ENCODE results near the gene MINDY4B. TPM values are rescaled to one million over a fixed set of nuclear protein-coding genes. Genes with fewer than 3 reads are reported as not detected.
"Not testable (repeated sequence)": the region's sequence is repeated elsewhere in the genome, so short reads cannot be mapped to it uniquely, and the experiment has no call there.

The MINDY4B gene
- total RNA-seq, 3 donors from 2014 or later, result not detected

DNA sequence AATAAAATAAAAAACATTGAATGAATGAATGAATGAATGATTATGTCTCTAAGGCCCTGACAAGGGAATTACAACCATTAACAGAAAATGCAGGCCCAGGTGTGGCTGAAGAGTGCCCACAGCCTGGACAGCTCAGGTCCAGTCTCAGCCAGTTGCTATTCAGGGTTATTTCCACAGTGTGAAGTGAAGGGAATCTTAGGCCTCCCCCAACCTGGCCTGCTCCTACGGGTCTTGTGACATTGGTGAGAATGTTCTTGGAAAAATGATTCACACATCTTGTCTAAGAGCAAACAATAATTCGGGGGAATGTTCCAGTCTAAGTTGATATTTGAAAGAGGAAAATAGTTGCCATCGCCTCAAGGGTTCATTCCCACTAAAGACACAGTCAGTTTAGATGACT, 37.0 kb downstream of the MINDY4B start:
- TF ChIP-seq, protein P1, sequence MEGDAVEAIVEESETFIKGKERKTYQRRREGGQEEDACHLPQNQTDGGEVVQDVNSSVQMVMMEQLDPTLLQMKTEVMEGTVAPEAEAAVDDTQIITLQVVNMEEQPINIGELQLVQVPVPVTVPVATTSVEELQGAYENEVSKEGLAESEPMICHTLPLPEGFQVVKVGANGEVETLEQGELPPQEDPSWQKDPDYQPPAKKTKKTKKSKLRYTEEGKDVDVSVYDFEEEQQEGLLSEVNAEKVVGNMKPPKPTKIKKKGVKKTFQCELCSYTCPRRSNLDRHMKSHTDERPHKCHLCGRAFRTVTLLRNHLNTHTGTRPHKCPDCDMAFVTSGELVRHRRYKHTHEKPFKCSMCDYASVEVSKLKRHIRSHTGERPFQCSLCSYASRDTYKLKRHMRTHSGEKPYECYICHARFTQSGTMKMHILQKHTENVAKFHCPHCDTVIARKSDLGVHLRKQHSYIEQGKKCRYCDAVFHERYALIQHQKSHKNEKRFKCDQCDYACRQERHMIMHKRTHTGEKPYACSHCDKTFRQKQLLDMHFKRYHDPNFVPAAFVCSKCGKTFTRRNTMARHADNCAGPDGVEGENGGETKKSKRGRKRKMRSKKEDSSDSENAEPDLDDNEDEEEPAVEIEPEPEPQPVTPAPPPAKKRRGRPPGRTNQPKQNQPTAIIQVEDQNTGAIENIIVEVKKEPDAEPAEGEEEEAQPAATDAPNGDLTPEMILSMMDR (IDR thresholded peaks at IDR 0.05), result no peak
- ATAC-seq (no peak), DNase-seq (no peak)
- H3K9me3 ChIP-seq, result no peaks in the 10 kb centered on the region
- H3K4me3 ChIP-seq, result no peak overlapping the region
- no peaks in the 10 kb centered on the region for H3K36me3 ChIP-seq (ENCODE audit: low read depth)
- no peaks in the 10 kb centered on the region for H3K4me1 ChIP-seq (ENCODE audit: low read depth)
- intact Hi-C loops (cut with DNase I, micrococcal nuclease), result loop anchor here (5.0 to 10.0 kb wide), 2 partner anchors 73 to 146 kb away; no protein-coding TSS in a partner anchor

DNA sequence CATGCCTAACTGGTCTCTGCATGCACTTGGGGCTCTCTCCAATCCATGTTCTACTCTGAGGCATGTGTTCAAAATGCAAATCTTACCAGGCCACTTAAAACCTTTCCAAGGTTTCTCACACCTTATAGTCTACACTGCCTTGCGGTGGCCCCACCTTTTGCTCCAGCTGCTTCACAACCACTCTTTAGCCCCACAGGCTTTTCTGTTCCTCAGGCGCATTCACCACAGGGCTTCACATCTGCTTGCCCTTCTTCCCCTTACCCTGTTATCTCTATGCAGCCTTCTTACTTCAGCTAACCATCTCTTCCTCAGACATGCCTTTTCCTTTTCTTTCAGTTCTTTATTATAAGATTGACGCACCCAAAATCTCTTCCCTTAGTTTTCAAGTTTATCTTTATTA, 37.8 kb downstream of the MINDY4B start:
- TF ChIP-seq, protein P1 (IDR thresholded peaks at IDR 0.05), result no peak
- ATAC-seq (no peak), DNase-seq (no peak)
- Histone ChIP-seq H3K9me3 (no peaks in the 10 kb centered on the region), H3K36me3 (ENCODE audit: low read depth) (no peaks in the 10 kb centered on the region), H3K4me1 (ENCODE audit: low read depth) (no peaks in the 10 kb centered on the region), H3K4me3 (no peak overlapping the region)
- intact Hi-C loops (cut with DNase I, micrococcal nuclease), result loop anchor here (5.0 to 10.0 kb wide), 2 partner anchors 73 to 145 kb away; no protein-coding TSS in a partner anchor

DNA sequence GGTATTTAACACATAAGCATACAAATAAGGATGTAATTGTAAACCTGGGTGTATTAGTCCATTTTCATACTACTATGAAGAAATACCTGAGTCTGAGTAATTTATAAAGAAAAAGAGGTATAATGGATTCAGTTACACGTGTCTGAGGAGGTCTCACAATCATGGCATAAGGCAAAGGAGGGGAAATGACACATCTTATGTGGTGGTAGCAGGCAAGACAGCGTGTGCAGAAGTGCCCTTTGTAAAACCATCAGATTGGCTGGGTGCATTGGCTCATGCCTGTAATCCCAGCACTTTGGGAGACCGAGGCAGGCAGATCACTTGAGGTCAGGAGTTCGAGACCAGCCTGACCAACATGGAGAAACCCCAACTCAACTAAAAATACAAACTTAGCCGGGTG, 41.3 kb downstream of the MINDY4B start:
- not testable (repeated sequence) for H3K36me3 ChIP-seq (ENCODE audit: low read depth); ATAC-seq; H3K9me3 ChIP-seq; H3K4me1 ChIP-seq (ENCODE audit: low read depth); H3K4me3 ChIP-seq; DNase-seq
- intact Hi-C loops (cut with DNase I, micrococcal nuclease), result loop anchor here in 1 of 2 donors (2.0 to 10.0 kb wide), 2 partner anchors 69 to 145 kb away; no protein-coding TSS in a partner anchor

DNA sequence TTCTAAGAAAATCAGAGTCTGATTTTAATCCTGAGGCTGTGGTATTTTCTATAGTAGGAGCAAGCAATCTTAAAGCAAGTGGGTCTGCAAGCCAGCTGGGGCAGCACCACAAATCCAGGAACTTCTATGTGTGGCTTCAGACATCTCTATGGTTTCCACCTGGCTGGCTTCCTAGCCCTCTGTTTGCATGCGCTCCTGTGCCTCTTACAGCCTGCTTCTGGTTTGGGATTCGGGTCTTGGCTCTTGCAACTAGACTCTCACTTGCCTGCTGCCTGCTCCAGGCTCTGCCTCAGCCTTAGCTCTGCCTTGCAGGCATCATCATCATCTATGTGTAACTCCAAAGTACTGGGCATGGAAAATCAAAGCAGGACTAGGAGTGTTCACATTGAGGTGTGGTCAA, 43.4 kb downstream of the MINDY4B start:
- no peak for ATAC-seq
- no peak overlapping the region for H3K4me3 ChIP-seq
- intact Hi-C loops (cut with DNase I, micrococcal nuclease), result loop anchor here in 1 of 2 donors (10.0 kb wide), 1 partner anchor 67 kb away; no protein-coding TSS in a partner anchor
- TF ChIP-seq, protein P1 (IDR thresholded peaks at IDR 0.05), result no peak
- no peak for DNase-seq
- H3K9me3 ChIP-seq, result no peaks in the 10 kb centered on the region
- H3K4me1 ChIP-seq (ENCODE audit: low read depth), result no peaks in the 10 kb centered on the region
- H3K36me3 ChIP-seq (ENCODE audit: low read depth), result no peaks in the 10 kb centered on the region

DNA sequence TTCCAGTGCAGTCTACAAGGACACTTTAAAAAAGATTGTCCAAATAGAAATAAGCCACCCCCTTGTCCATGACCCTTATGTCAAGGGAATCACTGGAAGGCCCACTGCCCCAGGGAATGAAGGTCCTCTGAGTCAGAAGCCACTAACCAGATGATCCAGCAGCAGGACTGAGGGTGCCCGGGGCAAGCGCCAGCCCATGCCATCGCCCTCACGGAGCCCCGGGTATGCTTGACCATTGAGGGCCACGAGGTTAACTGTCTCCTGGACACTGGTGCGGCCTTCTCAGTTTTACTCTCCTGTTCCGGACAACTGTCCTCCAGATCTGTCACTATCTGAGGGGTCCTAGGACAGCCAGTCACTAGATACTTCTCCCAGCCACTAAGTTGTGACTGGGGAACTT, 47.3 kb downstream of the MINDY4B start:
- H3K4me3 ChIP-seq; ATAC-seq; DNase-seq; H3K36me3 ChIP-seq (ENCODE audit: low read depth); intact Hi-C loops (cut with DNase I, micrococcal nuclease); H3K4me1 ChIP-seq (ENCODE audit: low read depth); H3K9me3 ChIP-seq: not testable (repeated sequence)

DNA sequence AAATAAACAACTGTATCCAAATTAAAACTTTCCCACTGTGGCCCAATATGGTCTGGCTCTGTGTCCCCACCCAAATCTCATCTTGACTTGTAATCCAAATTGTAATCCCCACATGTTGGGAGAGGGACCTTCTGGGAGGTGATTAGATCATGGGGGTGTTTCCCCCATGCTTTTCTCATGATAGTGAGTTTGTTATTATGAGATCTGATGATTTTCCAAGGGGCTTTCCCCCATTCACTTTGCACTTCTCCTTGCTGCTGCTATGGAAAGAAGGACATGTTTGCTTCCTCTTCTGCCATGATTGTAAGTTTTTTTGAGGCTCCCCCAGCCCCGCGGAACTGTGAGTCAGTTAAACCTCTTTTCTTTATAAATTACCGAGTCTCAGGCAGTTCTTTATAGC, 55.0 kb downstream of the MINDY4B start:
- ATAC-seq (no peak), DNase-seq (no peak)
- H3K36me3 ChIP-seq (ENCODE audit: low read depth), result no peaks in the 10 kb centered on the region
- TF ChIP-seq, protein P1 (IDR thresholded peaks at IDR 0.05), result no peak
- H3K4me3 ChIP-seq, result no peak overlapping the region
- no peaks in the 10 kb centered on the region for H3K4me1 ChIP-seq (ENCODE audit: low read depth)
- intact Hi-C loops (cut with DNase I, micrococcal nuclease), result no loop called here
- H3K9me3 ChIP-seq, result peaks cover 6% of the 10 kb centered on the region

DNA sequence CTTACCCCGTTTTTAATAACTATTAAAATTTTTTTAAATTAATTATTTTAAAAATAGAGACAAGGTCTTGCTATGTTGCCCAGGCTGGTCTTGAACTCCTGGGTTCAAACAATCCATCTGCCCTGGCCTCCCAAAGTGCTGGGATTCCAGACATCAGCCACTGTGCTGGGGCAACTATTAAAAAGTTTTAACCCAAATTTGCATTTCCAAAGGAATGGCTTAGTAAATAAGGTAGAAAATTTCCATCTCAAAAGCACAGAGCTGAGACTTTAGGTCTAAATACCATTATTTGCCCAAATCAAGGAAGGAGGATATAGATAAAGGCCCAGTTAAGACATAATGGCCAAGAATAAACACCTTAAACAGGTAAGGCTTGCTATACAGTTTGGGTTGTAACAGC, 56.4 kb downstream of the MINDY4B start:
- TF ChIP-seq, protein P1 (IDR thresholded peaks at IDR 0.05), result no peak
- no peak for ATAC-seq
- DNase-seq, result no peak
- no peaks in the 10 kb centered on the region for H3K36me3 ChIP-seq (ENCODE audit: low read depth)
- intact Hi-C loops (cut with DNase I, micrococcal nuclease), result no loop called here
- H3K9me3 ChIP-seq, result peaks cover 6% of the 10 kb centered on the region
- no peaks in the 10 kb centered on the region for H3K4me1 ChIP-seq (ENCODE audit: low read depth)
- no peak overlapping the region for H3K4me3 ChIP-seq
